Thoracic aorta (tissue), 2 donors: Measurements from ENCODE around the gene DOK1. TPM values are rescaled to one million over a fixed set of nuclear protein-coding genes. Genes with fewer than 3 reads are reported as not detected.

Source experiments
- ATAC-seq: fragments of 150-250 bp; one replicate; pipeline ENCODE4 v1.8.0; 2017; ENCODE audit warnings: low read depth; ENCODE audit not compliant: insufficient number of reproducible peaks, low FRiP score
- DNase-seq: peaks from one replicate; pipeline ENCODE4 v3.0.0-alpha.2; 2020; ENCODE audit warnings: low spot score
- H3K27ac ChIP-seq, 2 donors: fragments of 200-600 bp; sonication (generic); 1 replicate in 1 of 2; 2 replicates in 1 of 2; pipeline ENCODE4 v1.5.1; 2016; ENCODE audit warnings: mild to moderate bottlenecking in 2 of 2, moderate library complexity in 2 of 2
- H3K27me3 ChIP-seq: fragments of 200-600 bp; sonication (generic); replicated peaks from 2 replicates; pipeline ENCODE4 v1.6.0; 2016; ENCODE audit warnings: mild to moderate bottlenecking; ENCODE audit not compliant: insufficient read depth
- H3K36me3 ChIP-seq: fragments of 200-600 bp; sonication (generic); one replicate; pipeline ENCODE4 v1.5.1; 2016
- H3K4me1 ChIP-seq, 2 donors: fragments of 200-600 bp; sonication (generic); 1 replicate in 1 of 2; 2 replicates in 1 of 2; pipeline versions ENCODE4 v1.5.1 to v1.6.0; 2016; ENCODE audit warnings: low read depth in 2 of 2, mild to moderate bottlenecking in 1 of 2; ENCODE audit not compliant: control insufficient read depth in 1 of 2
- H3K4me3 ChIP-seq: fragments of 200-600 bp; sonication (generic); 2 replicates; pipeline ENCODE4 v1.5.1; 2016; ENCODE audit warnings: mild to moderate bottlenecking
- H3K9me3 ChIP-seq: fragments of 200-600 bp; sonication (generic); 2 replicates; pipeline ENCODE4 v1.5.1; 2016
- total RNA-seq, 2 donors: library from RNA; depleted of rRNA; stranded (reverse); fragments of >200 nt; gene quantifications; one replicate each; pipeline versions ENCODE4 v1.1.0 to v1.2.3, GENCODE V29; 2016
- TF ChIP-seq, protein P1 (sequence below): fragments of 200-600 bp; sonication (generic); IDR thresholded peaks from one replicate; pipeline ENCODE4 v1.5.1; 2019; ENCODE audit warnings: antibody characterized with exemption

Gene DOK1
- total RNA-seq, 2 donors from 2014 or later = 17.6 to 23.1 TPM

DNA sequence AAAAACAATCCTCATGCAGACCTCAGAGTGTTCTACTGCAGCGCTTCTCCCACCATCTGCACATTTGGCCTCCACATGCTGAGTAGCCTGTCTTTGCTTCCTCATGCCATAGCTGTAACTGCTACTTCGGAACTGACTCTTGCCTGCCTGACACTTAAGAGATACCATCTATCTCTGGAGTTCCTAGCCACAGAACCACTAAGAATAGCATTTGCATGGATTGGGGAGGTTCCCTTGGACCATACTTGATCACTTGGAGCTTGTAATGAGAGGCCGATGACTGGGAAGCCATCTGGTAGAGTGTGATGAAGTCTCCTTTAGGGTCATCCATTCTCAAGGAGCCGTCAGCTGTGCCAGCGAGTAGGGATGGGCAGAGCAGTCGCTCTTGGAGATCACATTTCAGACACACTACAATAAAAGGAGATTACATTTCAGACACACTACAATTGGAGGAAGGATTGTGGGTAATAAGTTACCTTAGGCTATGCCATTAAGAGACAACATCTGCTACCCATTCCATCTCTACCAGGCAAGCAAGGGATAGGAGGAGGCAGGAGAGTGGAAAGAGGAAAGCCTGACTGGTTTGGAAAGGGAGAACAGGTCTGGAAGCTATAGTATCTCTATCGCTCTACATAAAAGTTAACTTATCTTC lies 21.8 kb downstream of the DOK1 start:
- ATAC-seq = no peak
- no peaks in the 10 kb centered on the region for H3K36me3 ChIP-seq

DNA sequence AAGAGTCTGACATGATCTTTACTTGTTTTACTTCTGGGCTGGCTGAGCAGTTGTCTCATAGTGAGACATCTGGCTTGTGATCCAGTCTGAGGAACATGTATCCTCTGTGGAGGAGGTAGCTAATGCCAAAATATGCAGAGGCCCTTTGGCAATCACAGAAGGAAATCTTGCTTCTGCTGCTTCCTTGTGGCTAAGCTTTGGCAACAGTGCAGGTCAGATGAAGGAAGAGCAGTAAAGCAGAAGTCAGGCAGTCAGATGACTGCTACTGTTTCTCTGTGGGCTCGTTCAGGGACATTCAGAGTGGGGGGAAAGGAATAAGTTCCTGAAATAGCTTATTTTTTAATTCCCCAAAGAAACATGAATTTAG lies 22.3 kb downstream of the DOK1 start:
- ATAC-seq (no peak), DNase-seq (no peak)
- TF ChIP-seq, protein P1, sequence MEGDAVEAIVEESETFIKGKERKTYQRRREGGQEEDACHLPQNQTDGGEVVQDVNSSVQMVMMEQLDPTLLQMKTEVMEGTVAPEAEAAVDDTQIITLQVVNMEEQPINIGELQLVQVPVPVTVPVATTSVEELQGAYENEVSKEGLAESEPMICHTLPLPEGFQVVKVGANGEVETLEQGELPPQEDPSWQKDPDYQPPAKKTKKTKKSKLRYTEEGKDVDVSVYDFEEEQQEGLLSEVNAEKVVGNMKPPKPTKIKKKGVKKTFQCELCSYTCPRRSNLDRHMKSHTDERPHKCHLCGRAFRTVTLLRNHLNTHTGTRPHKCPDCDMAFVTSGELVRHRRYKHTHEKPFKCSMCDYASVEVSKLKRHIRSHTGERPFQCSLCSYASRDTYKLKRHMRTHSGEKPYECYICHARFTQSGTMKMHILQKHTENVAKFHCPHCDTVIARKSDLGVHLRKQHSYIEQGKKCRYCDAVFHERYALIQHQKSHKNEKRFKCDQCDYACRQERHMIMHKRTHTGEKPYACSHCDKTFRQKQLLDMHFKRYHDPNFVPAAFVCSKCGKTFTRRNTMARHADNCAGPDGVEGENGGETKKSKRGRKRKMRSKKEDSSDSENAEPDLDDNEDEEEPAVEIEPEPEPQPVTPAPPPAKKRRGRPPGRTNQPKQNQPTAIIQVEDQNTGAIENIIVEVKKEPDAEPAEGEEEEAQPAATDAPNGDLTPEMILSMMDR = no peak
- no peak overlapping the region for H3K27ac ChIP-seq
- no peaks in the 10 kb centered on the region for H3K36me3 ChIP-seq
- H3K4me3 ChIP-seq = no peak overlapping the region
- H3K27me3 ChIP-seq = no peaks in the 10 kb centered on the region
- H3K4me1 ChIP-seq = no peaks in the 10 kb centered on the region
- H3K9me3 ChIP-seq = no peaks in the 10 kb centered on the region

More for the DNA sequence above, 21.8 kb downstream of the DOK1 start:
- no peaks in the 10 kb centered on the region for H3K9me3 ChIP-seq
- H3K27ac ChIP-seq = no peak overlapping the region
- no peaks in the 10 kb centered on the region for H3K4me1 ChIP-seq
- no peak overlapping the region for H3K4me3 ChIP-seq
- no peak for DNase-seq
- H3K27me3 ChIP-seq = no peaks in the 10 kb centered on the region
- TF ChIP-seq, protein P1 = no peak

DNA sequence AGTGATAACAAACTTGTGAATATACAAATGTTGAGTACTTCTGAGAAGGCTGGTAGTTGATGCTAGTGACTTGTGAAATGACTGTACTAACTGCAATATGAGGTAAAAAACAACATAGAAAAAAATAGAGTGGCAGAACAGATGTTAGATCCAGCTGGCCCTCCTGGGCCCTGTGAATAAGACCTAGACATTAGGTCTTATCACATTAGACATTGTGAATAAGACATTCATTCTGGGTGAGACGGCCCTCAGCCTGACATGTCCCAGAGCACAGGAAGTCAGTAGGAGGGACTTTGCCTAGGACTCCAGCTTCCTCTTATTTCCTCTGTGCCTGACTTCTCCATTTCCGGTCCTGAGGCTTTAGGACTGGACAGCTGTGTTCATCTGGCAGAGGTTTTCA lies 22.9 kb downstream of the DOK1 start:
- no peak for DNase-seq
- Histone ChIP-seq H3K4me1 (no peaks in the 10 kb centered on the region), H3K9me3 (no peaks in the 10 kb centered on the region), H3K27me3 (no peaks in the 10 kb centered on the region), H3K36me3 (no peaks in the 10 kb centered on the region), H3K4me3 (no peak overlapping the region), H3K27ac (no peak overlapping the region)
- ATAC-seq = no peak
- TF ChIP-seq, protein P1 = no peak

DNA sequence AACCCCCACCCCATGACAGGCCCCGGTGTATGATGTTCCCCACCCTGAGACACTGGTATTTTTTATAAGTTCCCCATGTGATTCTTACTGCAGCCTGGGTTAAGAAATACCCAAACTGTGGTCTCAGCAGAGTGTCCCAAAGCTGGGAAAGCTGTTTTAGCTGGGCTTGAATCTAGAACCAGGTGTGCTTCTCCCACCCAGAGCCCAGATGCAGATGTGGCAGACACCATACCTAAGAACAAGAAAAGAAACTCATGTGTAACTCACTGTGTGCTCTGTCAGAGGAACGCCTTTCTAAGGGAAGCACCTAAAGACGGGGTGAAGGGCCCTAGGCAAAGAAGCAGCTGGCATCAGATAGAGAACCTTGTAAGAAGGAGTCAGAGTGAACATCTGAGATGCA lies 23.9 kb downstream of the DOK1 start:
- ATAC-seq (no peak), DNase-seq (no peak)
- peaks cover 0 to 4% of the 10 kb centered on the region in 2 donors for H3K4me1 ChIP-seq
- no peak overlapping the region for H3K4me3 ChIP-seq
- TF ChIP-seq, protein P1 = no peak
- H3K27me3 ChIP-seq = no peaks in the 10 kb centered on the region
- no peaks in the 10 kb centered on the region for H3K36me3 ChIP-seq
- H3K9me3 ChIP-seq = no peaks in the 10 kb centered on the region
- H3K27ac ChIP-seq = no peak overlapping the region

DNA sequence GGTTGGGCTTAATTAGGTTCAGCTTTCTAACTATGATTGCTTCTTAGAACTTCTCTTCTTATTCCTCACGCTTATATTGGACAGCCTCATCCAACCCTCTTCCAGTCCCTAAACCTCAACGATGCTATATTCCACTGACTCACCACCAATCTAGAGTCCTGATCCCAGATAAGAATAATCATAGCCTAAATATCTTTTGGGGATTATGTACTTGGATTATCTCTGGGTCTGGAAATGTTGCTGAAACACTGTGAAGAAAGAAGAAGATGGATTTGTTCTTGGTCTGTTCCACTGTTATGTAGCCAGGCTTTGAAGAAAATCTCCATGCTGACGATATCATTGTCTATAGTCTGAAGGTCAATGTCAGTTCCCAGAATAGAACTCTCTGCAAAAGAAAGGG lies 26.9 kb downstream of the DOK1 start:
- Histone ChIP-seq H3K36me3 (no peaks in the 10 kb centered on the region), H3K27ac (no peak overlapping the region), H3K27me3 (no peaks in the 10 kb centered on the region), H3K4me3 (no peak overlapping the region), H3K4me1 (peaks cover 0 to 14% of the 10 kb centered on the region in 2 donors), H3K9me3 (no peaks in the 10 kb centered on the region)
- ATAC-seq = no peak
- TF ChIP-seq, protein P1 = no peak
- DNase-seq = no peak
